Prostate gland (tissue), 2 donors: ENCODE data around the gene ARL8B. TPM values are rescaled to one million over a fixed set of nuclear protein-coding genes. Genes with fewer than 3 reads are reported as not detected.

Source experiments
- DNase-seq: peaks from one replicate; pipeline ENCODE4 v3.0.0-alpha.2; 2019; ENCODE audit warnings: low spot score
- H3K27ac ChIP-seq, 2 donors: fragments of 200-600 bp; sonication (generic); 2 replicates each; pipeline ENCODE4 v1.5.1; 2017 to 2019
- H3K27me3 ChIP-seq: fragments of 200-600 bp; sonication (generic); replicated peaks from 2 replicates; pipeline ENCODE4 v1.5.1; 2019; ENCODE audit not compliant: insufficient read depth
- H3K36me3 ChIP-seq, 2 donors: fragments of 200-600 bp; sonication (generic); 1 replicate in 1 of 2; 2 replicates in 1 of 2; pipeline versions ENCODE4 v1.5.1 to v1.8.1; 2017 to 2019
- H3K4me1 ChIP-seq: fragments of 200-600 bp; sonication (generic); replicated peaks from 2 replicates; pipeline ENCODE4 v1.5.1; 2019
- H3K4me3 ChIP-seq, 2 donors: fragments of 200-600 bp; sonication (generic); 2 replicates each; pipeline ENCODE4 v1.5.1; 2017 to 2019
- H3K9me3 ChIP-seq: fragments of 200-600 bp; sonication (generic); 2 replicates; pipeline ENCODE4 v1.5.1; 2017
- CTCF ChIP-seq, 4 experiments: fragments of 200-600 bp in 2 of 4; fragments of 450-650 bp in 2 of 4; sonication (generic) in 2 of 4; IDR thresholded peaks; 1 replicate in 3 of 4; 2 replicates in 1 of 4; pipeline ENCODE4 v1.5.1; 2016 to 2019; ENCODE audit warnings: antibody characterized with exemption in 4 of 4, mild to moderate bottlenecking in 2 of 4, moderate library complexity in 2 of 4
- POLR2A ChIP-seq: fragments of 450-650 bp; IDR thresholded peaks from one replicate; pipeline ENCODE4 v1.6.1; 2016; ENCODE audit warnings: antibody characterized with exemption, mild to moderate bottlenecking
- POLR2AphosphoS5 ChIP-seq: sonication (generic); formaldehyde crosslinking; IDR thresholded peaks from one replicate; pipeline ENCODE4 v1.6.1; 2017; ENCODE audit warnings: antibody characterized with exemption
- WGBS: methylation state at CpG from one replicate; pipeline ENCODE4 v1.1.5; 2018; 5-methylcytosine and 5-hydroxymethylcytosine counted together
- intact Hi-C: fragments of 100-400 bp; cut with DNase I; formaldehyde crosslinking; loops from one replicate; pipeline ENCODE4 v1.14.2; 2022
- total RNA-seq, 2 donors: library from RNA; depleted of rRNA; stranded (reverse); fragments of >200 nt; gene quantifications; one replicate each; pipeline ENCODE4 v1.1.0, GENCODE V29; 2016

Gene ARL8B
- total RNA-seq, 2 donors from 2014 or later: 42.9 to 43.1 TPM

- Histone ChIP-seq H3K27me3 (no peaks in the 10 kb centered on the region), H3K4me3 (no peak overlapping the region), H3K9me3 (no peaks in the 10 kb centered on the region), H3K27ac (no peak overlapping the region), H3K4me1 (no peaks in the 10 kb centered on the region), H3K36me3 (no peaks in the 10 kb centered on the region)
- DNase-seq: no peak
- intact Hi-C loops: no loop called here
- TF ChIP-seq POLR2A (no peak), POLR2AphosphoS5 (no peak), CTCF (IDR thresholded peaks at IDR 0.05) (no peak)
- 94% methylated on average over 6 of the region's 6 CpGs for WGBS
Measured at GRCh38 chr3:5151586-5151985, 29.5 kb downstream of the ARL8B start.

GRCh38 chr3:5153074-5153473, 31.0 kb downstream of the ARL8B start:
- no peaks in the 10 kb centered on the region for H3K36me3 ChIP-seq
- no peak overlapping the region for H3K27ac ChIP-seq
- no peak for TF ChIP-seq CTCF (IDR thresholded peaks at IDR 0.05)
- TF ChIP-seq POLR2A: no peak
- no peak for TF ChIP-seq POLR2AphosphoS5
- no peak for DNase-seq
- no peaks in the 10 kb centered on the region for H3K9me3 ChIP-seq
- no peaks in the 10 kb centered on the region for H3K4me1 ChIP-seq
- H3K27me3 ChIP-seq: no peaks in the 10 kb centered on the region
- no peak overlapping the region for H3K4me3 ChIP-seq
- intact Hi-C loops: no loop called here
- 72% methylated on average over 4 of the region's 4 CpGs for WGBS

- DNase-seq: no peak
- no peak overlapping the region for H3K27ac ChIP-seq
- H3K4me1 ChIP-seq: no peaks in the 10 kb centered on the region
- intact Hi-C loops: no loop called here
- no peaks in the 10 kb centered on the region for H3K36me3 ChIP-seq
- H3K4me3 ChIP-seq: no peak overlapping the region
- no peaks in the 10 kb centered on the region for H3K27me3 ChIP-seq
- H3K9me3 ChIP-seq: no peaks in the 10 kb centered on the region
- TF ChIP-seq POLR2AphosphoS5 (no peak), POLR2A (no peak), CTCF (IDR thresholded peaks at IDR 0.05) (no peak)
Measured at GRCh38 chr3:5155241-5155640, 33.1 kb downstream of the ARL8B start.

- H3K36me3 ChIP-seq: no peaks in the 10 kb centered on the region
- no peaks in the 10 kb centered on the region for H3K27me3 ChIP-seq
- no peak overlapping the region for H3K4me3 ChIP-seq
- intact Hi-C loops: no loop called here
- WGBS: 79% methylated on average over 3 of the region's 3 CpGs
- DNase-seq: no peak
- H3K9me3 ChIP-seq: no peaks in the 10 kb centered on the region
- TF ChIP-seq CTCF (IDR thresholded peaks at IDR 0.05): no peak
- no peak for TF ChIP-seq POLR2A
- no peak for TF ChIP-seq POLR2AphosphoS5
- no peak overlapping the region for H3K27ac ChIP-seq
- H3K4me1 ChIP-seq: no peaks in the 10 kb centered on the region
Measured at GRCh38 chr3:5160321-5160720, 38.2 kb downstream of the ARL8B start.

GRCh38 chr3:5160940-5161858, 39.1 kb downstream of the ARL8B start:
- no peak for TF ChIP-seq CTCF (IDR thresholded peaks at IDR 0.05)
- TF ChIP-seq POLR2AphosphoS5: no peak
- TF ChIP-seq POLR2A: no peak
- Histone ChIP-seq H3K27ac (no peak overlapping the region), H3K4me1 (no peaks in the 10 kb centered on the region)

More at GRCh38 chr3:5160940-5161858, 39.1 kb downstream of the ARL8B start:
- no peaks in the 10 kb centered on the region for H3K36me3 ChIP-seq
- no peaks in the 10 kb centered on the region for H3K27me3 ChIP-seq
- WGBS: 57% methylated on average over 4 of the region's 4 CpGs
- no peak overlapping the region for H3K4me3 ChIP-seq
- no peaks in the 10 kb centered on the region for H3K9me3 ChIP-seq
- intact Hi-C loops: no loop called here
- DNase-seq: no peak
